HG03108 (cell line): ENCODE measurements around the gene RBMS1.
"Not testable (repeated sequence)": the region's sequence is repeated elsewhere in the genome, so short reads cannot be mapped to it uniquely, and the experiment has no call there.

Experiments used
- ATAC-seq: cut with Tn5 transposase; IDR thresholded peaks from one replicate; pipeline ENCODE4 v1.9.1; 2021; ENCODE audit warnings: moderate library complexity; ENCODE audit not compliant: unreplicated experiment

RBMS1 gene

GRCh38 chr2:160502478-160502877, 8.9 kb upstream of the RBMS1 start:
- no peak for ATAC-seq

- ATAC-seq = no peak
These were observed 7.8 kb upstream of the RBMS1 start for GRCh38 chr2:160501370-160501769.

GRCh38 chr2:160499865-160500264, 6.3 kb upstream of the RBMS1 start:
- no peak for ATAC-seq

GRCh38 chr2:160498137-160498536, 4.5 kb upstream of the RBMS1 start:
- no peak for ATAC-seq

- no peak for ATAC-seq
These were observed 616 bp upstream of the RBMS1 start for GRCh38 chr2:160494201-160494644.

GRCh38 chr2:160492401-160493226, 993 bp downstream of the RBMS1 start:
- no peak for ATAC-seq

- ATAC-seq = no peak
These were observed 1.7 kb downstream of the RBMS1 start for GRCh38 chr2:160491911-160492371.

GRCh38 chr2:160490733-160491685, 2.6 kb downstream of the RBMS1 start:
- no peak for ATAC-seq

GRCh38 chr2:160489111-160489510, 4.5 kb downstream of the RBMS1 start:
- no peak for ATAC-seq

- ATAC-seq = not testable (repeated sequence)
These were observed 5.3 kb downstream of the RBMS1 start for GRCh38 chr2:160488289-160488688.

- no peak for ATAC-seq
These were observed 7.3 kb downstream of the RBMS1 start for GRCh38 chr2:160486341-160486740.

- no peak for ATAC-seq
These were observed 8.6 kb downstream of the RBMS1 start for GRCh38 chr2:160484859-160485520.

- ATAC-seq = no peak
These were observed 10.9 kb downstream of the RBMS1 start for GRCh38 chr2:160482673-160483072.

GRCh38 chr2:160479269-160479668, 14.3 kb downstream of the RBMS1 start:
- no peak for ATAC-seq

GRCh38 chr2:160478660-160479059, 14.9 kb downstream of the RBMS1 start:
- ATAC-seq = no peak

GRCh38 chr2:160477032-160477431, 16.6 kb downstream of the RBMS1 start:
- ATAC-seq = no peak

- ATAC-seq = no peak
These were observed 18.5 kb downstream of the RBMS1 start for GRCh38 chr2:160474891-160475787.

- no peak for ATAC-seq
These were observed 19.3 kb downstream of the RBMS1 start for GRCh38 chr2:160474319-160474645.

GRCh38 chr2:160473468-160474318, 19.9 kb downstream of the RBMS1 start:
- ATAC-seq = no peak
